ENCODE results near the gene ANKRD16. TPM values are rescaled to one million over a fixed set of nuclear protein-coding genes. Genes with fewer than 3 reads are reported as not detected.
A peak's percentile ranks its signal among the peaks of the same experiment; 100 is the strongest.

Gene ANKRD16
- polyA plus RNA-seq, 3 donors: 1.4 to 2.9 (median 2.1) TPM

DNA sequence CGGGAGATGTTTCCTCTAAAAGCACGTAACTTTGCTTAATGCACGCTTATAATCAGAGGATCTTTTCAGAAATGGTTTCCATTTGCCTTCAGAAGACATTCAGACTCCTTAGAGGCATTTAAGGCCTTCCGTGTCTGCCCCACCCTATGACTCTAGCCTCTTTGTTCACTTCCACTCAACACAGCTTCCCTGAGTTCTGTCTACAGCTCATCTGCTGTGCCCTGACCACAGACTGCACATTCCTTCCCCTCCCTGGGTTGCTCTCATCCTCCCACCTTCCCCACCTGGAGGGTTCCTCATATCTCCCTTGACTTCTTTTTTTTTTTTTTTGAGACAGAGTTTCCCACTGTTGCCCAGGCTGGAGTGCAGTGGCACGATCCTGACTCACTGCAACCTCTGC, 17.0 kb upstream of the ANKRD16 start:
- TF ChIP-seq, protein P1, sequence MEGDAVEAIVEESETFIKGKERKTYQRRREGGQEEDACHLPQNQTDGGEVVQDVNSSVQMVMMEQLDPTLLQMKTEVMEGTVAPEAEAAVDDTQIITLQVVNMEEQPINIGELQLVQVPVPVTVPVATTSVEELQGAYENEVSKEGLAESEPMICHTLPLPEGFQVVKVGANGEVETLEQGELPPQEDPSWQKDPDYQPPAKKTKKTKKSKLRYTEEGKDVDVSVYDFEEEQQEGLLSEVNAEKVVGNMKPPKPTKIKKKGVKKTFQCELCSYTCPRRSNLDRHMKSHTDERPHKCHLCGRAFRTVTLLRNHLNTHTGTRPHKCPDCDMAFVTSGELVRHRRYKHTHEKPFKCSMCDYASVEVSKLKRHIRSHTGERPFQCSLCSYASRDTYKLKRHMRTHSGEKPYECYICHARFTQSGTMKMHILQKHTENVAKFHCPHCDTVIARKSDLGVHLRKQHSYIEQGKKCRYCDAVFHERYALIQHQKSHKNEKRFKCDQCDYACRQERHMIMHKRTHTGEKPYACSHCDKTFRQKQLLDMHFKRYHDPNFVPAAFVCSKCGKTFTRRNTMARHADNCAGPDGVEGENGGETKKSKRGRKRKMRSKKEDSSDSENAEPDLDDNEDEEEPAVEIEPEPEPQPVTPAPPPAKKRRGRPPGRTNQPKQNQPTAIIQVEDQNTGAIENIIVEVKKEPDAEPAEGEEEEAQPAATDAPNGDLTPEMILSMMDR (IDR thresholded peaks at IDR 0.05): no peak

DNA sequence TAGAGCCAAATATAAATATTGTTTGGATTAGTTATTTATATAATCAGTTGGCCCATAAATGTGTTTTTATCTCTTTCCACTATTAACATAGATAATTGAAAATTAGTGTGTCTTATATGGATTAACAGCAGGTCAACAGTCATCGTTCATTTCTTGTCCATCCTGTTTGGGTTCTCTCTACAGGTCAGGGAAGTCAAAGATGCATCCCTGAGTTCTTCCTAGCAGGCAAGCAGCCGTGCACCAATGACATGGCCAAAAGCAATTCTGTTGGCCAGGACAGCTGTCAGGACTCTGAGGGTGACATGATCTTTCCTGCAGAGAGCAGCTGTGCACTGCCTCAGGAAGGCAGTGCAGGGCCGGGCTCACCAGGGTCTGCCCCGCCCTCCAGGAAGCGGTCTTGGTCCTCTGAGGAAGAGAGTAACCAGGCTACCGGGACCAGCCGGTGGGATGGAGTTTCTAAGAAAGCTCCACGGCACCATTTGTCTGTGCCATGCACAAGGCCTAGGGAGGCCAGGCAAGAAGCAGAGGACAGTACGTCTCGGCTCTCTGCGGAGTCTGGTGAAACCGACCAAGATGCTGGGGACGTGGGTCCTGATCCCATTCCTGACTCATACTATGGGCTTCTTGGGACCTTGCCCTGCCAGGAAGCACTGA, 16.3 kb upstream of the ANKRD16 start:
- no peaks in the 10 kb centered on the region for H3K4me1 Mint-ChIP-seq
- 96% methylated on average over 12 of the region's 13 CpGs for WGBS (ENCODE audit: insufficient coverage)
- peaks cover 64 to 70% of the 10 kb centered on the region in 2 donors for H3K36me3 Mint-ChIP-seq

More for the DNA sequence above, 17.0 kb upstream of the ANKRD16 start:
- intact Hi-C loops (cut with micrococcal nuclease): no loop called here
- Histone ChIP-seq H3K79me2 (ENCODE audit: insufficient read depth, low read length) (peaks cover 4% of the 10 kb centered on the region), H3K4me3 (replicated peaks in 1 of 3; ENCODE audit: low read depth in 2 of 3, low read length in 3 of 3) (no peak overlapping the region), H3K4me1 (ENCODE audit: control insufficient read depth in 1 of 2, insufficient read depth in 2 of 2, low read length in 2 of 2) (no peaks in the 10 kb centered on the region), H4K20me1 (ENCODE audit: insufficient read depth, low read length) (peaks cover 15% of the 10 kb centered on the region), H3K9ac (ENCODE audit: insufficient read depth, low read length, poor library complexity, severe bottlenecking) (no peak overlapping the region), H3K36me3 (replicated peaks in 1 of 2; ENCODE audit: control insufficient read depth in 1 of 2, insufficient read depth in 2 of 2, low read length in 2 of 2) (peaks cover 47 to 77% of the 10 kb centered on the region in 2 donors), H3K27ac (ENCODE audit: low read depth in 1 of 2, low read length in 2 of 2) (no peak overlapping the region), H2AFZ (ENCODE audit: insufficient read depth, low read depth, low read length, poor library complexity, severe bottlenecking) (no peak overlapping the region), H3K27me3 (ENCODE audit: control insufficient read depth in 2 of 2, insufficient read depth in 2 of 2, low read length in 2 of 2) (no peaks in the 10 kb centered on the region), H3K4me2 (replicated peaks; ENCODE audit: extremely low read depth, low read length, poor library complexity, severe bottlenecking) (no peak overlapping the region), H3K9me3 (replicated peaks in 1 of 2; ENCODE audit: control insufficient read depth in 1 of 2, insufficient read depth in 1 of 2, low read length in 2 of 2) (no peaks in the 10 kb centered on the region)
- WGBS (ENCODE audit: insufficient coverage): 100% methylated on average over 1 of the region's 5 CpGs
- Mint-ChIP-seq H3K4me1 (no peaks in the 10 kb centered on the region), H3K27ac (peak overlapping the region in 2 of 7 donors; percentile 1 to 65), H3K9me3 (peaks cover 0 to 3% (median 0%) of the 10 kb centered on the region in 7 donors), H3K27me3 (ENCODE audit: low read depth in 3 of 3) (peaks cover 0 to 2% (median 0%) of the 10 kb centered on the region in 3 donors), H3K36me3 (peaks cover 69 to 77% of the 10 kb centered on the region in 2 donors), H3K4me3 (no peak overlapping the region)
- no peak for DNase-seq

More for the DNA sequence above, 16.3 kb upstream of the ANKRD16 start:
- Mint-ChIP-seq H3K4me3 (no peak overlapping the region), H3K27me3 (ENCODE audit: low read depth in 3 of 3) (peaks cover 0 to 2% (median 0%) of the 10 kb centered on the region in 3 donors), H3K27ac (peak overlapping the region in 1 of 7 donors; percentile 65), H3K9me3 (peaks cover 0 to 3% (median 0%) of the 10 kb centered on the region in 7 donors)
- Histone ChIP-seq H3K36me3 (replicated peaks in 1 of 2; ENCODE audit: control insufficient read depth in 1 of 2, insufficient read depth in 2 of 2, low read length in 2 of 2) (peaks cover 41 to 70% of the 10 kb centered on the region in 2 donors), H3K27me3 (ENCODE audit: control insufficient read depth in 2 of 2, insufficient read depth in 2 of 2, low read length in 2 of 2) (no peaks in the 10 kb centered on the region), H3K4me3 (replicated peaks in 1 of 3; ENCODE audit: low read depth in 2 of 3, low read length in 3 of 3) (no peak overlapping the region), H4K20me1 (ENCODE audit: insufficient read depth, low read length) (peaks cover 19% of the 10 kb centered on the region), H3K4me2 (replicated peaks; ENCODE audit: extremely low read depth, low read length, poor library complexity, severe bottlenecking) (no peak overlapping the region), H2AFZ (ENCODE audit: insufficient read depth, low read depth, low read length, poor library complexity, severe bottlenecking) (no peak overlapping the region), H3K27ac (ENCODE audit: low read depth in 1 of 2, low read length in 2 of 2) (no peak overlapping the region), H3K79me2 (ENCODE audit: insufficient read depth, low read length) (peaks cover 4% of the 10 kb centered on the region), H3K9me3 (replicated peaks in 1 of 2; ENCODE audit: control insufficient read depth in 1 of 2, insufficient read depth in 1 of 2, low read length in 2 of 2) (no peaks in the 10 kb centered on the region), H3K4me1 (ENCODE audit: control insufficient read depth in 1 of 2, insufficient read depth in 2 of 2, low read length in 2 of 2) (no peaks in the 10 kb centered on the region), H3K9ac (ENCODE audit: insufficient read depth, low read length, poor library complexity, severe bottlenecking) (no peak overlapping the region)
- intact Hi-C loops (cut with micrococcal nuclease): no loop called here
- TF ChIP-seq, protein P1 (IDR thresholded peaks at IDR 0.05): no peak
- DNase-seq: no peak

Measured in CD14-positive monocyte (primary cell).